ENCODE measurements around the gene NRXN3. TPM values are rescaled to one million over a fixed set of nuclear protein-coding genes. Genes with fewer than 3 reads are reported as not detected.

NRXN3 gene
- total RNA-seq, 1 experiment from 2014 or later = not detected

DNA sequence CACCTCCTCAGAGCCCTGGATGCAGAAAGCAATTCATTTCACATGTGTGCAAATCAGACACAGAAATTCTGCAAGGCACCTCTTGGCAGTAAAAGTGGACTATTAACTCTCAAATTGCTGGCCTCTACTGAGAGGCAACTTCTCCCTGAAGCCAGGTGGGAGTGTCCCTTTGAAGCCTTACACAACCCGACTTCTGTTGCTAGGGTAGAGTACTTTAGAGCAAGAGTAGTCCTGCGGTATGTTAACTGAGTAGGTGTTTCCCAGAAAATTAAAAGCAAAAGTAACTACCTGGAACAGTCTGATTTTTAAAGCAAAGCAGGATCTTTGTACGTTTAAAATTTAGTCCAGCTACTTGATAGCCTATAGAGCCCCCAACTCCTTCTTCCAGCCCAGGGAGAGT is 1557.7 kb downstream of the NRXN3 start:
- no peaks in the 10 kb centered on the region for H3K9me2 ChIP-seq (ENCODE audit: insufficient read depth)
- POLR2A ChIA-PET = no interaction called here
- H3K4me1 ChIP-seq (ENCODE audit: control insufficient read depth in 1 of 2, insufficient read depth in 2 of 2, low read length in 2 of 2) = no peaks in the 10 kb centered on the region
- no peak for ATAC-seq
- RAD21 ChIA-PET (ENCODE audit: low non-redundant PET in 1 of 2, low total read pairs in 2 of 2, uncharacterized antibody in 2 of 2, unreplicated experiment in 2 of 2) = no interaction called here
- no peak overlapping the region for H3K9ac ChIP-seq (ENCODE audit: low read length)
- H3K36me3 ChIP-seq (ENCODE audit: control insufficient read depth in 1 of 2, insufficient read depth in 2 of 2, low read length in 2 of 2) = no peaks in the 10 kb centered on the region
- no peak overlapping the region for H3K4me3 ChIP-seq (replicated peaks in 1 of 2; ENCODE audit: low read depth in 1 of 2, low read length in 2 of 2)
- TF ChIP-seq, protein P1, sequence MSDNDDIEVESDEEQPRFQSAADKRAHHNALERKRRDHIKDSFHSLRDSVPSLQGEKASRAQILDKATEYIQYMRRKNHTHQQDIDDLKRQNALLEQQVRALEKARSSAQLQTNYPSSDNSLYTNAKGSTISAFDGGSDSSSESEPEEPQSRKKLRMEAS (IDR thresholded peaks at IDR 0.05) = no peak
- TF ChIP-seq ZNF274 (IDR thresholded peaks at IDR 0.05; ENCODE audit: low read depth, low read length) (no peak), EGR1 (IDR thresholded peaks at IDR 0.05; ENCODE audit: low read depth) (no peak), ZFX (IDR thresholded peaks at IDR 0.05) (no peak), CEBPB (IDR thresholded peaks at IDR 0.05; ENCODE audit: low read depth) (no peak), SP1 (IDR thresholded peaks at IDR 0.05; ENCODE audit: low read depth) (no peak), EZH2 (IDR thresholded peaks at IDR 0.05) (no peak), EZH2phosphoT487 (IDR thresholded peaks at IDR 0.05; ENCODE audit: borderline replicate concordance) (no peak), SRF (IDR thresholded peaks at IDR 0.05; ENCODE audit: low read depth) (no peak), POLR2A (IDR thresholded peaks at IDR 0.05; ENCODE audit: borderline replicate concordance, extremely low read depth, insufficient read depth, insufficient read length) (no peak), SIN3A (IDR thresholded peaks at IDR 0.05; ENCODE audit: low read depth) (no peak), ELF1 (IDR thresholded peaks at IDR 0.05; ENCODE audit: borderline replicate concordance, low read depth) (no peak), CBX3 (IDR thresholded peaks at IDR 0.05; ENCODE audit: low read depth) (no peak), YY1 (IDR thresholded peaks at IDR 0.05; ENCODE audit: extremely low read depth, insufficient replicate concordance, low read depth, low read length) (no peak), TCF7L2 (IDR thresholded peaks at IDR 0.05; ENCODE audit: borderline replicate concordance, extremely low read depth, insufficient read depth, insufficient read length) (no peak)
- TF ChIP-seq, protein P2, sequence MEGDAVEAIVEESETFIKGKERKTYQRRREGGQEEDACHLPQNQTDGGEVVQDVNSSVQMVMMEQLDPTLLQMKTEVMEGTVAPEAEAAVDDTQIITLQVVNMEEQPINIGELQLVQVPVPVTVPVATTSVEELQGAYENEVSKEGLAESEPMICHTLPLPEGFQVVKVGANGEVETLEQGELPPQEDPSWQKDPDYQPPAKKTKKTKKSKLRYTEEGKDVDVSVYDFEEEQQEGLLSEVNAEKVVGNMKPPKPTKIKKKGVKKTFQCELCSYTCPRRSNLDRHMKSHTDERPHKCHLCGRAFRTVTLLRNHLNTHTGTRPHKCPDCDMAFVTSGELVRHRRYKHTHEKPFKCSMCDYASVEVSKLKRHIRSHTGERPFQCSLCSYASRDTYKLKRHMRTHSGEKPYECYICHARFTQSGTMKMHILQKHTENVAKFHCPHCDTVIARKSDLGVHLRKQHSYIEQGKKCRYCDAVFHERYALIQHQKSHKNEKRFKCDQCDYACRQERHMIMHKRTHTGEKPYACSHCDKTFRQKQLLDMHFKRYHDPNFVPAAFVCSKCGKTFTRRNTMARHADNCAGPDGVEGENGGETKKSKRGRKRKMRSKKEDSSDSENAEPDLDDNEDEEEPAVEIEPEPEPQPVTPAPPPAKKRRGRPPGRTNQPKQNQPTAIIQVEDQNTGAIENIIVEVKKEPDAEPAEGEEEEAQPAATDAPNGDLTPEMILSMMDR (IDR thresholded peaks at IDR 0.05 in 2 of 3, conservative IDR thresholded peaks at IDR 0.05 in 1 of 3; ENCODE audit: borderline replicate concordance in 1 of 3, insufficient read depth in 1 of 3, low read depth in 2 of 3, low read length in 2 of 3) = no peak
- TF ChIP-seq, protein P3, sequence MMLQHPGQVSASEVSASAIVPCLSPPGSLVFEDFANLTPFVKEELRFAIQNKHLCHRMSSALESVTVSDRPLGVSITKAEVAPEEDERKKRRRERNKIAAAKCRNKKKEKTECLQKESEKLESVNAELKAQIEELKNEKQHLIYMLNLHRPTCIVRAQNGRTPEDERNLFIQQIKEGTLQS (IDR thresholded peaks at IDR 0.05) = no peak
- H3K27me3 ChIP-seq (ENCODE audit: insufficient read depth, low read length) = no peaks in the 10 kb centered on the region
- no peak overlapping the region for H3K27ac ChIP-seq (ENCODE audit: low read depth, low read length)
- no peaks in the 10 kb centered on the region for H4K20me1 ChIP-seq (ENCODE audit: insufficient read depth)
- no peaks in the 10 kb centered on the region for H3K79me2 ChIP-seq (ENCODE audit: insufficient read depth, low read length)
- no peak for DNase-seq (ENCODE audit: low read depth, low spot score)
- intact Hi-C loops (cut with micrococcal nuclease) = no loop called here
- no peak overlapping the region for H3K4me2 ChIP-seq (ENCODE audit: low read length)
- CTCF ChIA-PET = no interaction called here
- H2AFZ ChIP-seq (ENCODE audit: low read depth, low read length, poor library complexity, severe bottlenecking) = no peak overlapping the region
- peaks cover 11 to 26% of the 10 kb centered on the region in 2 experiments; a peak in 2 of 4 replicates for H3K9me3 ChIP-seq (ENCODE audit: control insufficient read depth in 1 of 2, insufficient read depth in 1 of 2, low read depth in 1 of 2, low read length in 2 of 2)
- BruUV-seq (replicated peaks) = no TSS peak

Measured in HCT116 (cell line).